HG03045 (cell line): ENCODE results near the gene LIN7A.
A peak's percentile ranks its signal among the peaks of the same experiment; 100 is the strongest.
"Not testable (repeated sequence)": the region's sequence is repeated elsewhere in the genome, so short reads cannot be mapped to it uniquely, and the experiment has no call there.

Experiments used
- ATAC-seq: cut with Tn5 transposase; IDR thresholded peaks from one replicate; pipeline ENCODE4 v1.9.1; 2021; ENCODE audit warnings: mild to moderate bottlenecking, moderate library complexity; ENCODE audit not compliant: unreplicated experiment

The LIN7A gene

GRCh38 chr12:80814453-80814852 is 123.3 kb downstream of the LIN7A start:
- ATAC-seq = no peak

- no peak for ATAC-seq
These were observed 123.9 kb downstream of the LIN7A start for GRCh38 chr12:80813820-80814219.

- no peak for ATAC-seq
These were observed 125.6 kb downstream of the LIN7A start for GRCh38 chr12:80811957-80812708.

DNA sequence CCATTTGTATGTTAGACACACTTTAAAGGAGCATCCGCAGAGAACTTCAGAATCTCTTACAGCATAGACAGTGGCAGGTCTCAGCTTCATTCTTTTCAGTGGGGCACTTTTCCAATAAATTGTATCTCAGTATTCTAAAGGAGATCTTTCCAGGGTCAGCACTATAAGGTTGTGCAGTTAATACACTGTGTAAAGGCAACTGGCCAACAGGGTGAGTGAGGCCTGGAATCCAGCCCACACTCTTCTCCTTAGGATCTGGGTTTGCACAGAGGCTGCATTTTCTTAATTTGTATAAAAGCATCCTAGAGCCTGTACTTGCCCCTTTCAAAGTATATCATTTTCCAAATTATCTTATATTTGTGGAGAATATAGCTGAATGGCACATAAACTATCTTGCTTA is 126.9 kb downstream of the LIN7A start:
- ATAC-seq = no peak

GRCh38 chr12:80807640-80808288 is 130.0 kb downstream of the LIN7A start:
- peak; percentile 87 for ATAC-seq

DNA sequence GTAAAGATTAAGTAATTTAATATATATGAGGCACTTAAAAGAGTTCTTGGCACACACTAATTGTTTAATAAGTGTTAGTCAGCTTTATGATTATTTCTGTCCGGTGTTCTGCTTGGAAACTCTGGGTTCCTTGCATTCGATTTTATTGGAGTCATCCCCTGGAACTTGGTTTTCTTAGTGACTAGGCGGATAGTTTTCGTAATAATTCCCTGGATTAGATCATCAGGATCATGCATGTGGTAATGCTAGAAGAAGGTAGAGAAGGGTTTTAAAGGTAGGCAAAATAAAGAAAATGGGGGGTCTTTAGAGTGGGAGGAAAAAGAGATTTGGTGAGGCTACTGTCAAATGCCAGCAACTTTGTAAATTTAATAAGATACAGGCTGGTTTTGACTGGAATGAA is 132.6 kb downstream of the LIN7A start:
- ATAC-seq = no peak

DNA sequence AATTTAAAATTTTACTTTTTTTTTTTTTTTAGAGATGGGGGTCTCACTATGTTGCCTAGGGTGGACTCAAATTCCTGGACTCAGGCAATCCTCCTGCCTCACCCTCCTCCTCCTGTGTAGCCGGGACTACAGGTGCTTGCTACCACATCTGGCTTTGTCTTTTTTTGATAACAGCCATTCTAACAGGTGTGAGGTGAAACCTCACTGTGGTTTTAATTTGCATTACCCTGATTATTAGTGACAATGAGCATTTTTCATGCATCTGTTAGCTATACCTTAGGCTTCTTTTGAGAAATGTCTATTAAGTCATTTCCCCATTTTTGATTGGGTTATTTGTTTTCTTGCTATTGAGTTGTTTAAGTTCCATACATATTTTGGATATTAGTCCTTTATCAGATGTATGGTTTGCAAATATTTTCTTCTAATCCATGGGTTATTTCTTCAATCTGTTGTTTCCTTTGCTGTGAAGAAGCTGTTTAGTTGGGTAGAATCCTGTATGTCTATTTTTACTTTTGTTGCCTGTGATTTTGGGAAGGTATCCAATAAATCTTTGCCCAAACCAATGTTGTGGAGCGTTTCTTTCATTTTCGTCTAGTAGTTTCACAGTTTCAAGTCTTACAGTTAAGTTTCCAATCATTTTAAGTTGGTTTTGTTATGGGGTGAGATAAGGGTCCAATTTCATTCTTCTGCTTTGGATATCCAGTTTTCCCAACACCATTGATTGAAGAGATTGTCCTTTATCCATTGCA is 134.9 kb downstream of the LIN7A start:
- ATAC-seq = peak; percentile 86

- ATAC-seq = no peak
These were observed 139.5 kb downstream of the LIN7A start for GRCh38 chr12:80798281-80798680.

- no peak for ATAC-seq
These were observed 143.2 kb downstream of the LIN7A start for GRCh38 chr12:80794551-80794950.

- ATAC-seq = no peak
These were observed 144.9 kb downstream of the LIN7A start for GRCh38 chr12:80792861-80793260.

DNA sequence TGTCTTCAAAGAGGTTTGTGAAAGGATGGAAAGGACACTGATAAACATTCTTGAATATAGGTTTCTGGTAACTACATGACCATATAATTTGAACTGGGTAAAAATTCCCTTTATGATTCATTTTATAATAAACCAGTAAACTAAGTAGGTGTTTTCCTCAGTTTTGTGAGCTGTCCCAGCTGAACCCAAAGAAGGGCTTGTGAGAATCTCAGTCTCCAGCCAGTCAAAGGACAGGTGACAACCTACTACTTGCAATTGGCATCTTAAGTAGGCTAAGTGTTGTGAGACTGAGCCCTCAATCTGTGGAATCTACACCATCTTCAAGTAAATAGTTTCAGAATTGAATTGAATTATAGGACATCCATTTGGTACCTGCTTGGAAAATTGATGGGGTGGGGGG is 145.9 kb downstream of the LIN7A start:
- no peak for ATAC-seq

DNA sequence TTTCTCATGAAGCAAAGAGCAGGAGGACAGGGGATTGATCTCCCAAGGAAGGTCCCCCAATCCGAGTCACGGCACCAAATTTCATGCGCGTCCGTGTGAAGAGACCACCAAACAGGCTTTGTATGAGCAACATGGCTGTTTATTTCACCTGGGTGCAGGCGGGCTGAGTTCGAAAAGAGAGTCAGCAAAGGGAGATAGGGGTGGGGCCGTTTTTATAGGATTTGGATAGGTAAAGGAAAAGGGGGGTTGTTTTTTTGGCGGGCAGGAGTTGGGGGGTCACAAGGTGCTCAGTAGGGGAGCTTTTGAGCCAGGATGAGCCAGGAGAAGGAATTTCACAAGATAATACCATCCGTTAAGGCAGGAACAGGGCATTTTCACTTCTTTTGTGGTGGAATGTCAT is 149.3 kb downstream of the LIN7A start:
- not testable (repeated sequence) for ATAC-seq

DNA sequence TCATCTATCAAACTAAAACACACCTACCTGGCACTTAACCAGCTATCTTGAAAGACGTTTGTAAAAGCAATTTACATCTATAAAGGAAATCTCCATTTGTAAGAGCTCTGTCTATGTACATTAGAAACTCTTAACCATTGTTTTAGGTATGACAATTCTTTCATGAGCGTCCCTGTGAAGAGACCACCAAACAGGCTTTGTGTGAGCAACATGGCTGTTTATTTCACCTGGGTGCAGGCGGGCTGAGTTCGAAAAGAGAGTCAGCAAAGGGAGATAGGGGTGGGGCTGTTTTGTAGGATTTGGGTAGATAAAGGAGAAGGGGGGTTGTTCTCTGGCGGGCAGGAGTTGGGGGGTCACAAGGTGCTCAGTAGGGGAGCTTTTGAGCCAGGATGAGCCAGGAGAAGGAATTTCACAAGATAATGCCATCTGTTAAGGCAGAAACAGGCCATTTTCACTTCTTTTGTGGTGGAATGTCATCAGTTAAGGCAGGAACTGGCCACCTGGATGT is 154.7 kb downstream of the LIN7A start:
- ATAC-seq = not testable (repeated sequence)

DNA sequence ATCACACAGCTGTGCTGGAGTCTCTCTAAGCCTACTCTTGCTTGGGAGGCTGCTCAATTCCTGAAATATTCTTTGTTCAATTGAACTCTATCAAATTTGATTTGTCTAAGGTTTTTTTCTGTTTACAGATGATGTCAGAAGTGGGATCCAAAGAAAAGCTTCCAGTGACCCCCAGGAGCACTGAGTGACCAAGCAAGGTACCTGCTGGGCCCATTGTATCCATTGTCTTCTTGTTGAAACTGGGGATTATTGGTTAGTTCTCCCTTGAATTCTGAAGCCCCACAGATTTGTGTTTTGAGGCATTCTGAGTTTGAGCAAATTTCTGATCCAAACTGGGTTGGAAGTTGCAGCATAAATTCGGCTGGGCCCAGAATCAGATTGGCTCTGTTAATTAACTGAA is 156.4 kb downstream of the LIN7A start:
- ATAC-seq = no peak

- ATAC-seq = no peak
These were observed 157.0 kb downstream of the LIN7A start for GRCh38 chr12:80780746-80781145.

- peak; percentile 96 for ATAC-seq
These were observed 159.7 kb downstream of the LIN7A start for GRCh38 chr12:80778005-80778541.

- ATAC-seq = no peak
These were observed 160.1 kb downstream of the LIN7A start for GRCh38 chr12:80777587-80777986.

DNA sequence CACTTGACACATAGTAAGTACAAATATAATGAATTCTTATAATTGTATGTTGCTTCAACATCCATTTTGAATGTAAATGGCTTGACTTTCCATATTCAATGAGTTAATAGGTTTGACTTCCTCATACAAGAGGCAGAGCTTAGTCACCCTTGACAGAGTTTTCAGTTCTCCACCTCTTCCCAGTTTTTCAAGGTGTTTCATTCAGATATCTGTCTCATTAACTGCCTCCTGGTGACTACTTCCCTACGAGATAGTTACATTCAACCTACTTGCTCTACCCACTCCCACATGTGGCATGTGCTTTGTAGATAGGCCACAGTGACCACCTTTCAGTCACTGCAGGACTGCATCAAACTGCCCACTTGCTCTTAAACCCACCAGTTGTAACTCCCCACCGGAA is 161.0 kb downstream of the LIN7A start:
- ATAC-seq = no peak

DNA sequence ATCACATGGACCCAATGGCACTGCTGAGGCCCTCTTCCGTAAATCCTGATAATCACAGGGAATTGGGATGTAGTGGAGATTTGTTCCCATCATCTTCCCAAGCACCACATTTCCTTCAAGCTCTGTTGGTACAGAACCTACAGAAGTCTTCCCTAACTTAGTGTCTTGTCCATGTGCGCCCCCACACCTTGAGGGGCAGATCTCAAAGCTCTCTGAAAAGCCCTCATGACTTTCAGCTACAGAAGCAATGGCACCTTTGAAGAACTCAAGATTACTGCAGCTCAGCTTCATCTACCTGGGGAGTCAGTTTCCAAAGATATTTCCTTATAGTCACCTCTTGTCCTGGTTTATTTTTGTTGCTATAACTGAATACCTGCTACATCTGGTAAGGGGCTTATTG is 166.8 kb downstream of the LIN7A start:
- ATAC-seq = no peak

DNA sequence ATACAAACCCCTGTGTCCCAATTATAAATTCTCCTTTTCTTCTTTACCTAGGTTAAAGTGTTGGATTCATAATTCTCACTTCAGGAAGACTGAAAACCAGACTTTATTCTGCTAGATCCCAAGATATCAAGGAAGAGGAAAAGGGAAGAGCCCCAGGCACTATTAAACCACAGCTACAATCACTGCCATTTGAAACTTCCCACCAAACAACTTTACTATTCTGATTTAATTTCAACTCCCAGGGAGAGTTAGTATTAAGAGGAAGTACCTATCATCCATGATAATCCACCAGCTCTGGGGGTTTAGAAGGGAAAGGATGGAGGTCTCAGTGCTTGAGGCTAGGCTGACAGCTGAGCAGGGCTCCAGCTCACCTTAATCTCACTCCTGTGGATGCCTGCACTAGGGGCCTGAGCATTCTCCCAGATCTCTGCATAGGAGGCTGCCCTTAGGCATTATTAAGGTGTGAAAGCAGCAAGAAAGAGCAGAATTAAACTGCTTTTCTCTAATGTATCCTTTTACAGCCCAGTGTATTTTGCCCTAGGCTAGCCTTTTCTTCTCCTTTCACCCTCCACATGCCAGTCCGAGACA is 168.1 kb downstream of the LIN7A start:
- no peak for ATAC-seq

DNA sequence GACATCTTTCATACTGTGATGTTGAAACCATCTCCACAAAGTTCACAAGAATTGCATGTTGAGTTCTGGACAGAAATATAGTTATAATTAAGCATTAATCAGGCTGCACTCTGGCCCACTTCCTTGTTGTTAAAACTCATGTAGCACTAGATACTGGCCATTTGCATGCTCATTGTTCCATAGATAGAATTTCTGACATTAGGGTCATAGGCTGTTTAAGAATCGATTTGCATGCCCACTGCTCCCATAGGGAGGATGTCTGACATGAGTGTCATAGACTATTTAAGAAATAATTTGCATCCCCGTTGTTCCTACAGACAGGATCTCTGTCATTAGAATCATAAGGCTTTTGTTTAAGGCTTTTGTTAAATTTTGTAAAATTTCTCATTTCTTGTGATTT is 170.8 kb downstream of the LIN7A start:
- ATAC-seq = peak; percentile 94
